Calu3 (cell line): ENCODE measurements around the gene IL1B. TPM values are rescaled to one million over a fixed set of nuclear protein-coding genes. Genes with fewer than 3 reads are reported as not detected.

Experiments used
- BruUV-seq: library from RNA; stranded (reverse); fragments of 400-500 nt; replicated peaks from 2 replicates; lab custom pipeline; 2021; lab: Mats Ljungman, UMichigan
- CTCF ChIA-PET: fragments of 300-600 bp; sonication (Branson Sonifier 250); formaldehyde crosslinking; loops from one replicate; lab custom pipeline; 2022; ENCODE audit warnings: antibody characterized with exemption; lab: Charles Lee
- DNase-seq: peaks from one replicate; pipeline ENCODE4 v3.0.0; 2022
- H3K27ac Mint-ChIP-seq: one replicate; pipeline ENCODE4 v1.8.0; 2022; ENCODE audit warnings: mixed read lengths; ENCODE audit not compliant: unreplicated experiment
- H3K27me3 Mint-ChIP-seq: one replicate; pipeline ENCODE4 v1.8.0; 2022; ENCODE audit warnings: mixed read lengths; ENCODE audit not compliant: unreplicated experiment
- H3K36me3 Mint-ChIP-seq: one replicate; pipeline ENCODE4 v1.8.0; 2022; ENCODE audit warnings: mild to moderate bottlenecking, moderate library complexity, mixed read lengths; ENCODE audit not compliant: insufficient read depth, unreplicated experiment
- H3K4me1 Mint-ChIP-seq: one replicate; pipeline ENCODE4 v1.8.0; 2022; ENCODE audit warnings: mild to moderate bottlenecking, low read depth, mixed read lengths; ENCODE audit not compliant: unreplicated experiment
- H3K4me3 Mint-ChIP-seq: one replicate; pipeline ENCODE4 v1.8.0; 2022; ENCODE audit warnings: mild to moderate bottlenecking, low read depth, moderate library complexity, mixed read lengths; ENCODE audit not compliant: unreplicated experiment
- H3K9me3 Mint-ChIP-seq: one replicate; pipeline ENCODE4 v1.8.0; 2022; ENCODE audit warnings: low read depth, mixed read lengths; ENCODE audit not compliant: unreplicated experiment
- intact Hi-C: fragments of 100-400 bp; cut with micrococcal nuclease; formaldehyde crosslinking; loops from one replicate; pipeline ENCODE4 v1.10.0; 2022; ENCODE audit not compliant: unreplicated experiment
- total RNA-seq: library from RNA; stranded (reverse); gene quantifications from 2 replicates; pipeline ENCODE4 v1.2.3, GENCODE V29; 2022
- TF ChIP-seq, protein P1 (sequence below): fragments of 200-600 bp; IDR thresholded peaks from one replicate; pipeline ENCODE4 v1.8.0; 2022; ENCODE audit warnings: antibody characterized with exemption; ENCODE audit not compliant: unreplicated experiment

Gene IL1B
- total RNA-seq, 1 experiment from 2014 or later, result 15.5 TPM

DNA sequence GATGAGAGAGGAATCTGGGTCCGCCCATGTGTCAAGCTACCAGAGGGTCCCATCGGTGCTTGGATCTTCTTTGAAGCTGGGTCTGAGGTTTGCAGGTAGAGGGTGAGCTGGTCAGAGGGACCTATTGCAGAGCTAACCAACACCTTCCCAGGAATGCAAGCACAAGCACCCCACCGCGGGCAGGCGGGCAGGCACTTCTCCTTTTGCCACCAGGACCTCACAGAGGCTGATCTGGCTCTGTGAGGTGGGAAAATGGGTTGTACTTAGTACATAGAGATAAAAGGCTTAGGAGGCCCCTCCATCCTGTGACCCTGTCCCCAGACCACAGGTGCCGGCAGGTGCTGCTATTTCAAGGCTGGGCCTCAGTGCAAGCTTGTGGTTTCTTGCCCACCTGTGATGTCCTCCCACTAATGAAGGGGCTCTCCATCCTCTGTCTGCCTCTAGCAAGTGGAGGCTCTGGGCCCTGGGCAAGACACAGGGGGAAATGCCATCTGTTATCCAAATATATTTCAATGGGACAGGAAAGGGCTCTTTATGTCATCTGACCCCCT lies 43.0 kb upstream of the IL1B start:
- Mint-ChIP-seq H3K27ac (peak overlapping the region; percentile 83), H3K4me3 (no peak overlapping the region), H3K36me3 (peaks cover 13% of the 10 kb centered on the region), H3K9me3 (peaks cover 2% of the 10 kb centered on the region), H3K27me3 (no peaks in the 10 kb centered on the region), H3K4me1 (peaks cover 52% of the 10 kb centered on the region)
- intact Hi-C loops, result loop anchor here (5.0 kb wide), 1 partner anchor 67 kb away; no protein-coding TSS in a partner anchor
- TF ChIP-seq, protein P1, sequence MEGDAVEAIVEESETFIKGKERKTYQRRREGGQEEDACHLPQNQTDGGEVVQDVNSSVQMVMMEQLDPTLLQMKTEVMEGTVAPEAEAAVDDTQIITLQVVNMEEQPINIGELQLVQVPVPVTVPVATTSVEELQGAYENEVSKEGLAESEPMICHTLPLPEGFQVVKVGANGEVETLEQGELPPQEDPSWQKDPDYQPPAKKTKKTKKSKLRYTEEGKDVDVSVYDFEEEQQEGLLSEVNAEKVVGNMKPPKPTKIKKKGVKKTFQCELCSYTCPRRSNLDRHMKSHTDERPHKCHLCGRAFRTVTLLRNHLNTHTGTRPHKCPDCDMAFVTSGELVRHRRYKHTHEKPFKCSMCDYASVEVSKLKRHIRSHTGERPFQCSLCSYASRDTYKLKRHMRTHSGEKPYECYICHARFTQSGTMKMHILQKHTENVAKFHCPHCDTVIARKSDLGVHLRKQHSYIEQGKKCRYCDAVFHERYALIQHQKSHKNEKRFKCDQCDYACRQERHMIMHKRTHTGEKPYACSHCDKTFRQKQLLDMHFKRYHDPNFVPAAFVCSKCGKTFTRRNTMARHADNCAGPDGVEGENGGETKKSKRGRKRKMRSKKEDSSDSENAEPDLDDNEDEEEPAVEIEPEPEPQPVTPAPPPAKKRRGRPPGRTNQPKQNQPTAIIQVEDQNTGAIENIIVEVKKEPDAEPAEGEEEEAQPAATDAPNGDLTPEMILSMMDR, result no peak
- CTCF ChIA-PET, result no interaction called here
- BruUV-seq, result no TSS peak
- no peak for DNase-seq

DNA sequence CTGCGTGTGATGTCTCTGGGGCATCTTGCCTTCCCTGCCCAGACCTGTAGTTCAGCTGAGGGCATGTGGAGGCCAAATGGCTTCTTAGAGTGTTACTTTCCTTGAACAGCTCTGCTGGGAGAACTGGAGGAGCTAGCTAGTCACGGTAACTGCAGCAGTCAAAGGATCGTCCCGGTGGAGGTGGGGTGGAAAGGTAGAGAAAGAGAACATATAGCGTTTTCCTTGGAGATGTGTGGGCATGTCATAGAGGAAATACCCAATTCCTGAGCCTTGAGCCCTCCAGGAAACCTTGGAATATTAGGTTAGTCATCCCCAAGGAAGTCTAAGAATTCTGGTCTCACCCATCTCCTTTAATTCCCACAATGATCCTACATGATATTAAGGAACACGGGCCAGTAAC lies 40.8 kb upstream of the IL1B start:
- CTCF ChIA-PET, result no interaction called here
- Mint-ChIP-seq H3K4me1 (peaks cover 45% of the 10 kb centered on the region), H3K36me3 (peaks cover 9% of the 10 kb centered on the region), H3K27me3 (no peaks in the 10 kb centered on the region), H3K27ac (no peak overlapping the region), H3K4me3 (no peak overlapping the region), H3K9me3 (peaks cover 2% of the 10 kb centered on the region)
- no TSS peak for BruUV-seq
- TF ChIP-seq, protein P1, result no peak
- intact Hi-C loops, result no loop called here
- DNase-seq, result no peak

DNA sequence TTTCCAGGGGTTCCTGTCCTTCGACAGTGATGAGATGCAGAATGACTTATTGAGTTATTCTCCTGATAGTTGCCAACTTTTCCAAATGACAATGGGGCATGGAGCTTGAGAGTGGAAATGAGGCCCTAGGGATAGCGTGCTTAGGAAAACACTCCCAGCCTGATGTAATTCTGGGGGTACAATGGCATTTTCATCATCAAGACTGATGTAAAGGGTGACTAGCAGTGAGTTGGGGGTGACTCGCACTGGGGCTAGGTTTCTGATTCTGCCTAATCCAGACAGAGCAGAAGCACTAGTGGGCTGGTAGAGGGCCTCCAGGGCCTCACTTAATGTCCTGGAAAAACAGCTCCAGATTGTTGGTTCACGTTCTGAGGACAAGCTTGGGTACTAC lies 40.4 kb upstream of the IL1B start:
- Mint-ChIP-seq H3K4me1 (peaks cover 48% of the 10 kb centered on the region), H3K9me3 (peaks cover 2% of the 10 kb centered on the region), H3K4me3 (no peak overlapping the region), H3K27me3 (no peaks in the 10 kb centered on the region), H3K36me3 (peaks cover 9% of the 10 kb centered on the region), H3K27ac (no peak overlapping the region)
- CTCF ChIA-PET, result no interaction called here
- no peak for DNase-seq
- no TSS peak for BruUV-seq
- TF ChIP-seq, protein P1, result no peak
- intact Hi-C loops, result no loop called here

DNA sequence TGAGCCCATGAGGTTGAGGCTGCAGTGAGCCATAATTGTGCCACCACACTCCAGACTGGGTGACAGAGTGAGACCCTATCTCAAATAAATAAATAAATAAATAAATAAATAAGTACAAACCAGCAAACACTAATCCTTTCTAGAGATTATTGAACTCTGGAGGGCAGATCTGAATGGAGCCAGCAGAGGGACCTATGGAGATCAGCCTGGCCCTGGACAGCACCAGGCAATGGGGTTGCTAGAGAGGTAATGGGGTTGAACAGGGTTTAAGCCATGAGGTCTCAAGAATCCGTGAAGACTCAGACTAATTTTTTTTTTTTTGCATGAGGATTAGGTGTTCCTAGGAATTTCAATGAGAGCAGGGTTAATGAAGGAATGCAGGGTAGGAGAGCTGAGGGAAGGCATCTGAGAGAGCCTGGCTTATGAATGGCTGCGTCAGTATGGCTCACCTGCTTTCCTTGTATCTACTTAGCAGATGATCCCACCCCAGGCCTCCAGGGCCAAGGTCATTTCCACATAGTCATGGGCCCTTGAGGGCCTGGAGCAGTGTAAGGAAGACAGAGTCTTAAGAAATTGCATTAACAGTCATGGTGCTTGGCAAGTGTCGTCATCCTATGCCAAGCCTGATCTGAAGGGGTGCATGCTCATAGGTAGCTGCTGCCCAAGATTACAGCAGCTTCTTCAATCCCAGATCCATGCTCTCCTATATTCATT lies 39.8 kb upstream of the IL1B start:
- H3K27ac Mint-ChIP-seq, result no peak overlapping the region
- BruUV-seq, result no TSS peak

More for the DNA sequence above, 39.8 kb upstream of the IL1B start:
- no peak overlapping the region for H3K4me3 Mint-ChIP-seq
- intact Hi-C loops, result no loop called here
- H3K36me3 Mint-ChIP-seq, result peaks cover 9% of the 10 kb centered on the region
- TF ChIP-seq, protein P1, result no peak
- peaks cover 48% of the 10 kb centered on the region for H3K4me1 Mint-ChIP-seq
- no peaks in the 10 kb centered on the region for H3K27me3 Mint-ChIP-seq
- H3K9me3 Mint-ChIP-seq, result peaks cover 2% of the 10 kb centered on the region
- no peak for DNase-seq
- CTCF ChIA-PET, result no interaction called here
